K562 treated with DMSO at 1 percent for 24 hours (cell line): ENCODE measurements around the gene S100A14. TPM values are rescaled to one million over a fixed set of nuclear protein-coding genes. Genes with fewer than 3 reads are reported as not detected.

ENCODE experiments used
- total RNA-seq: library from RNA; unstranded; fragments of 300-600 nt; gene quantifications from 2 replicates; pipeline ENCODE4 v1.2.3, GENCODE V29; 2022; ENCODE audit warnings: low read depth; ENCODE audit not compliant: insufficient read depth

The S100A14 gene
- total RNA-seq = 1.3 TPM in 1 of 2 replicates, not detected in the other

DNA sequence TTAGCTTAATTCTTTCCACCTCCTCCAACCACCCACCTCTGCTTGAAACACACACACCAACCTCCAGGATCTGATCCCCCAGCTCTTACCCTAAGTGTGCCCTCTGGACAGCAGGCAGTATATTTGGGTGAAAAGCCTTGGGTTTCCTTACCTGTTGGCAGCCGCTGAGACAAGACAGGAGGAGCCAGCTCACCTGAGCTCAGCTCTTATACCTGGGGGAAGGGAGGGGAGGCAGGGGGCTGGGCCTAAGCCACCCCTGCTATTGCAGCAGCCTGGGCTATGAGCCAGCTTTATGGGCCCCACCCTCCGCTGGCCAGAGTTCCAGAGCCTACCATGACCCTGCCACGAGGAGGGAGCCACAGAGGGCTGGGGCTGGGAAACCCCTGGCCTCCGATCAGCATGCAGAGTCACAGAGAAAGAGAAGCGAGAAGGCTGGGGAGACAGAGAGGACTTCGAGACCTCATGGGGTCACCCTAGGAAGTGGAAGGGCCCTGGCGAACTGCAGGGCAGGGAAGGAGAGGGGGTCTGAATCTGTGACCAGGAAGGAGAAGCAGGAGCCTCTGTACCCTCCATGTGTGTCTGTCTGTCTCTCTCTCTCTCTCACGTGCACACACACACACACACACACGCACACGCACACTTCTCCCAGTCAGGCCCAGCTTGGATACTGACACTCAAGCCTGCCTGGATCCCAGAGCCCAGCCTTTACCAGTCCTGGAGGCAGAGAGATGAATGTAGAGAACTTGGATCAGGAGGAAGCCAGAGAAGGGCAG, at the start of gene S100A14:
TSS of gene S100A14 (minus strand) at position 182 of the 773 bp plus-strand sequence. CDS start 467 bp downstream, outside the sequence.

DNA sequence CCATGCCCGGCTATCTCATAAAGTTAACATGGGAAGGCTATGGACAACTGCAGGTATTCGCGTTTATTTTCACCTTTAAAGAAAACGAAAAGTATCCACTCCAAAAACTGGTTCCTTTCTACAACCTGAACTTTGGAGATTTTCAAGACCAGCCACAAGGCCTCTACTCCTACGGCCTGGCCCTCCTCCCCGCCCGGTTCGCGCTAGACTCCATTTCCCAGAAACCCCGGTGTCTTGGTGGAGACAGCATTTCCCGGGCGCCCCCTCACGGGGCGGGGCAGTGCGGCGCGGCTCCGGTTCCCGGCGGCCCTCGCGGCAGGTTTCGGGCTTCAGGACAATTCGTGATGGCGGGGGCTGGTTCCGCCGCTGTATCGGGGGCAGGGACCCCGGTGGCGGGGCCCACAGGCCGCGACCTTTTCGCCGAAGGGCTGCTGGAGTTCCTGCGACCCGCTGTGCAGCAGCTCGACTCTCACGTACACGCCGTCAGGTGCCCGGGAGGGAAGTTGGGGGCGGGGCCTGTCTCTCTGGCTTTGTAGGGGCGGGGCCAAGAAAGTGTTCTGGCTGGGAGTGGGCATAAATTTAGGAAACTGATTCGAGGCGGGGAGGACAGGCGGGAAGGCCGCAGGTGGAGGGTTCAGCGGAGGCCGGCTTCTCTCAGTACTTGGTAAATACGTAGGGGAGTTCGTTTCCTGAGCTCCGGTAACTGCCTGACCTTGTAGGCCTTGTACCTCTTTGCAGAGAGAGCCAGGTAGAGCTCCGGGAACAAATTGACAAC, 42.5 kb upstream of the S100A14 start, which contains the start of gene SNAPIN:
TSS of gene SNAPIN (plus strand) at position 304 of the 775 bp plus-strand sequence. CDS start at position 345, 41 bp downstream.

DNA sequence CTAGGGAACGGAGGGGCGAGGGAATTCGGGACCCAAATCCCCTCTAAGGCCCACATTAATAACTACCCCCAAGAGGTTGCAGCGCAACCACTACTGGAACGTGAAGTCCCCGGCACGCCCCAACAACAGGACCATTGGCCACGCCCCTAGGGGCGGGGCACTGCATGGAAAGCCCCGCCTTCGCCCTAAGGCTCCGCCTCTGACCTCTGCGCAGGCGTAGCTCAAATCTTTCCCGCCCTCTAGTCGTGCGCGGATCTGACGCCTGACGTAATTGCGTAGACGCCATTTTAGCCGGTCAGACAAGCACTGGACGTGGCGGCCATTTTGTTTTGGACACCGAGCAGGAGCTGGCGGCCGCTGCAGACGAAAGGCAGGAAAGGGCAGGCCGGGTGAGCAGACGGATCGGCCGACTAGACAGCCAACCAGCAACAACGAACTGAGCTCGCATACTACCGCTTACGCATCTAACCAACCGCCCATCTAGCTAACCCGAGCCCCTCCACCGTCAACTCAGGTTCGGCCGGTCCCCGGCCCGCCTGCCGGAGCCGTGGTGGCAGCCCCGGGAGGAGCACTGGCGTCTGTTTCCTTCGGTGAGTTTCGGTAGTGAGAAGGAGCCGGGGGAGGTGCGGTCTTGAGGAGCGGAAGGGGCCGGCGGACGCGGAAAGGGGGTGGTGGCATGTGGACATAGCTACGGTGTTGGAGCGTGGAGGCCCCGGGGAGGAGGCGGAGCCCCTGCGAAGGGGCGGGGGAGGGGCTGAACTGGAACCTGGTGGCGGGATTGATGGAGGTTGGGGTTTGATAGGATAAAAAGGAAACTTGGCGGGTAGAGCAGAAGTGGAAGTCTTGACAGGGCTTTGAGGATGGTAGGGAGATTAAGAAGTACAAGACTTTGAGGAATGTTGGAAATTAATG, 17.9 kb upstream of the S100A14 start, which contains the start of gene CHTOP:
TSS of gene CHTOP (plus strand) at position 313 of the 912 bp plus-strand sequence. CDS start 2,523 bp downstream, outside the sequence.

GRCh38 chr1:153627715-153628626, 11.8 kb upstream of the S100A14 start, which contains the start of gene S100A1:
S100A1 (plus strand) TSS chr1:153628434; CDS start chr1:153630522, 2,088 bp downstream.

DNA sequence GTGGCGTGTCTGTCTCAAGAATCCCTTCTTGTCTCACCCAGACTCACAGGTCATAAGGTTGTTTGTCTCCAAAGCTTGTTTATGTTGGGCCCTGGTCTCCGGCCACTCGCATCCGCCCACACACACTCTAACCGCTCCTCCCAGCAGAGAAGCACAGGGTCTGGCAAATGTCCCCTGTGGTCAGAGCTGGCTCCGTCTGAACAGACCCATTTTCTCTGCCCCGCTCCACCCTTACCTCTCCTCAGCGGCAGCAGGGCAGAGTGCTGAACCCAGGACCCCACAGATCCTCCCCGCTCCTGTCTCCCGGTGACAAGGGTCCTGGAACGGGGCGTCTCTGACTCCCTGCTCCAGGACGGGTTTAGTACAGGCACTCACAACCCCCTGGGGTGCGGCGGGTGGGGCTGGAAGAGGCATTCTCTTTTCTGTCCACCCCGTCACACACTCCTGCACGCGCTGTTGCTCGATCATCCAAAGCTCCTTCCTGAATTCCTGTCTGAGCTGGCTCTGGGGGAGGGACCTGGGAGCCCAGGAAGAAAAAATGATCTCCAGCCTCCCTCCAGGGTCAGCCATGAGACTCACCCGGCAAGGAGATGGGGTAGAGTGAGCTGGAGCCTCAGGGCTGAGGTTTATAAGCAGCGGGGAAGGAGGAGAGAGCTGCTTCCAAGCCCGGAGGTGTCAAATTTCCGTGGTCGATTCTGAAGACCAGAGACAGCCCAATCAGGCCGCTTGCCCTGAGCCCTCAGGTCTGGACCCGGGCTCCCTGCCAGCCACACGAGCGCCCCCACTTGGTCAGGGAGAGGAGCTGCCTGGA, 11.0 kb upstream of the S100A14 start, which contains the start of gene S100A13:
TSS of gene S100A13 (minus strand) at position 602 of the 811 bp plus-strand sequence. CDS start 1,033 bp downstream, outside the sequence.

DNA sequence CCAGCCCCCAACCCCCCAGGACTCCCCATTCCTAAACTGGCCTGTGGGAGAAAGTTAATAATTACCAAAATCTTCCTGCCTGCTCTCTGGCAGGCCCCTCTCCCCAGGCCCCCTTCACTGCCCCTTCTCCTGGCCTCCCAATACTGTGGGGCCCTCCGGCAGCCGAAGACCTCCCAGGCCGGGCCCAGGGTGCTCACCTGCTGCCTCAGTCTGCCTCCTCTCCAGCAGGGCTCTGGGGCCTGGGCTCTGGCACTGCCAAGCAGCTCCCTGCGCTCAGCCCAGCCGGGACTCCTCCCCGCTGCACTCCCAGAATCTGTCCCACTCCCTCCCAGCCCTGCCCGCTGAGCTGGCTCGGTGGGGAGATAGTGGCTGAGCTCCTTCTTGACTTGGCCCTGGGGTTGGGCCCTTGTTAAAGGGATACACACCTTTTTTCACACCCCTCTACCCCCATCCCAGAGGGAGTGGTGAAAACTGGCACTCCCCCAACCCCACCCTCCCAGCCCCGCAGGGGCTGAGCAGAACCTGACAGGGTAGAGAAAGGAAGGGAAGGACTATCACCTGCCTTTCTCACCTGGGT, 3.3 kb downstream of the S100A14 start, which contains the start of gene S100A16:
TSS of gene S100A16 (minus strand) at position 383 of the 577 bp plus-strand sequence. CDS start 4,986 bp downstream, outside the sequence.

GRCh38 chr1:153565529-153566374, 50.4 kb downstream of the S100A14 start, which contains the start of gene S100A2:
S100A2 (minus strand) TSS chr1:153565844; CDS start chr1:153563877, 1,967 bp downstream.

Other genes starting within 250 kb of the S100A14 start
- not detected in 2 replicates for gene S100A12, start 240.7 kb downstream of the S100A14 start, total RNA-seq
- gene S100A8, start 225.3 kb downstream of the S100A14 start, total RNA-seq = not detected in 2 replicates
- gene S100A7A, start 199.8 kb downstream of the S100A14 start, total RNA-seq = 0.09 TPM in 1 of 2 replicates, not detected in the other
- not detected in 2 replicates for gene S100A7, start 155.7 kb downstream of the S100A14 start, total RNA-seq
- 14.1 and 19.7 TPM in 2 replicates for gene S100A6, start 80.3 kb downstream of the S100A14 start, total RNA-seq
- gene S100A5, start 75.4 kb downstream of the S100A14 start, total RNA-seq = not detected in 2 replicates
- gene S100A4, start 70.5 kb downstream of the S100A14 start, total RNA-seq = 5.4 and 6.5 TPM in 2 replicates
- 0.44 TPM in 1 of 2 replicates, not detected in the other for gene S100A3, start 67.1 kb downstream of the S100A14 start, total RNA-seq
- not detected in 2 replicates for gene S100A2, start 50.5 kb downstream of the S100A14 start, total RNA-seq
- gene S100A16, start 3.2 kb downstream of the S100A14 start, total RNA-seq = 5.0 and 5.5 TPM in 2 replicates
- gene S100A13, start 11.2 kb upstream of the S100A14 start, total RNA-seq = 195 and 202 TPM in 2 replicates
- 31.8 and 34.2 TPM in 2 replicates for gene S100A1, start 12.1 kb upstream of the S100A14 start, total RNA-seq
- gene CHTOP, start 17.7 kb upstream of the S100A14 start, total RNA-seq = 56.0 and 57.4 TPM in 2 replicates
- gene SNAPIN, start 42.4 kb upstream of the S100A14 start, total RNA-seq = 49.3 and 51.6 TPM in 2 replicates
- 237 and 240 TPM in 2 replicates for gene ILF2, start 54.7 kb upstream of the S100A14 start, total RNA-seq
- gene NPR1, start 62.4 kb upstream of the S100A14 start, total RNA-seq = not detected in 2 replicates
- 28.2 and 29.5 TPM in 2 replicates for gene INTS3, start 111.7 kb upstream of the S100A14 start, total RNA-seq
- 9.0 and 9.3 TPM in 2 replicates for gene SLC27A3, start 159.1 kb upstream of the S100A14 start, total RNA-seq